ENCODE measurements around the gene KLRC2. TPM values are rescaled to one million over a fixed set of nuclear protein-coding genes. Genes with fewer than 3 reads are reported as not detected.

The KLRC2 gene
- total RNA-seq, 2 donors from 2014 or later: not detected

DNA sequence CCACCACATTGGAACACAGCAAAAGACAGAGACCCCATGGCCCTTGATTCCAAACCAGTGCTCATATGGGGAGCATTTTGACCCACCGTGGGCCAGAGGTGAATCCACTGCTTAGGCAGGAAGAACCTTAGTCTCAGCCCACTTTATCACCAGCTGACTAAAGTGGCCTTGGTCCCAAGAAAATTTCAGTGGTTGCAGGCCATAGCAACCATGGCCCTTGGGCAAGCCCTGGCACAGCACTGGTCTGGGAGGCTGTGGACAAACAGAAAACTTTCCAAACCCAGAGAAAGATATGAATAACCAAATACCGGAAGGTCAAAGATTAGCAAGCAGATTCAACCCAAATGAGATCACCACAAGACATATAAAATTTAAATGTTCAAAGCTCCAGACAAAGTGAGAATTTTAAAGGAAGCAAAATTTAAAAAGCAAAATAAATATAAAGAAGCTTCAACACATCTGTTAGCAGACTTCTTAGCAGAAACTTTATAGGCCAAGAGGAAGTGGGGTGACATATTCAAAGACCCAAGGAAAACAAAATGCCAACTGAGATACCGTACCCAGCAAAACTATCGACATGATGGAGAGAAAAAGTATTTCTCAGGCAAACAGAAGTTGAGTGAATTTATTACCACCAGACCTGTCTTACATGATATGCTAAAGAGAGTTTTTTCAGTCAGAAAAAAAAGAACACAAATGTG is 53.7 kb downstream of the KLRC2 start:
- intact Hi-C loops (cut with DNase I): no loop called here
- ATAC-seq (no peak), DNase-seq (no peak)

Other genes starting within 250 kb of the KLRC2 start
- gene GABARAPL1, start 223.1 kb downstream of the KLRC2 start, total RNA-seq: 100 to 1,000 TPM; 167 to 280 TPM
- 1 to 10 TPM; 2.4 to 3.6 TPM for gene KLRD1, start 128.1 kb downstream of the KLRC2 start, total RNA-seq
- 1 to 10 TPM in 1 of 2 donors, under 1 TPM in 1; 0.65 to 3.3 TPM for gene KLRK1, start 46.0 kb downstream of the KLRC2 start, total RNA-seq
- gene KLRC4, start 26.3 kb downstream of the KLRC2 start, total RNA-seq: under 1 TPM in 1 of 2 donors, not detected in 1; 0.77 TPM
- not detected for gene KLRC3, start 15.4 kb downstream of the KLRC2 start, total RNA-seq
- gene KLRC1, start 17.4 kb upstream of the KLRC2 start, total RNA-seq: under 1 TPM in 1 of 2 donors, not detected in 1; 0.27 TPM
- gene EIF2S3B, start 69.9 kb upstream of the KLRC2 start, total RNA-seq: under 1 TPM; 0.41 to 0.65 TPM
- gene MAGOHB, start 177.6 kb upstream of the KLRC2 start, total RNA-seq: 10 to 100 TPM; 13.6 to 18.4 TPM
- gene STYK1, start 238.0 kb upstream of the KLRC2 start, total RNA-seq: under 1 TPM in 1 of 2 donors, not detected in 1; 0.12 TPM